GM12864 (cell line): ENCODE data around the gene AKAP9.
"Not testable (repeated sequence)": the region's sequence is repeated elsewhere in the genome, so short reads cannot be mapped to it uniquely, and the experiment has no call there.

Experiments
- DNase-seq: peaks from one replicate; pipeline ENCODE4 v3.0.0-alpha.2; 2011; ENCODE audit warnings: low read depth
- H3K4me3 ChIP-seq: 2 replicates; pipeline ENCODE4 v1.5.1; 2011; ENCODE audit warnings: mild to moderate bottlenecking, low read depth, low read length, control low read depth
- TF ChIP-seq, protein P1 (sequence below): IDR thresholded peaks from 2 replicates; pipeline ENCODE4 v1.5.1; 2011; ENCODE audit warnings: low read depth, mild to moderate bottlenecking, moderate library complexity, low read length, control low read depth, inconsistent platforms; ENCODE audit errors: missing control alignments

Gene AKAP9

DNA sequence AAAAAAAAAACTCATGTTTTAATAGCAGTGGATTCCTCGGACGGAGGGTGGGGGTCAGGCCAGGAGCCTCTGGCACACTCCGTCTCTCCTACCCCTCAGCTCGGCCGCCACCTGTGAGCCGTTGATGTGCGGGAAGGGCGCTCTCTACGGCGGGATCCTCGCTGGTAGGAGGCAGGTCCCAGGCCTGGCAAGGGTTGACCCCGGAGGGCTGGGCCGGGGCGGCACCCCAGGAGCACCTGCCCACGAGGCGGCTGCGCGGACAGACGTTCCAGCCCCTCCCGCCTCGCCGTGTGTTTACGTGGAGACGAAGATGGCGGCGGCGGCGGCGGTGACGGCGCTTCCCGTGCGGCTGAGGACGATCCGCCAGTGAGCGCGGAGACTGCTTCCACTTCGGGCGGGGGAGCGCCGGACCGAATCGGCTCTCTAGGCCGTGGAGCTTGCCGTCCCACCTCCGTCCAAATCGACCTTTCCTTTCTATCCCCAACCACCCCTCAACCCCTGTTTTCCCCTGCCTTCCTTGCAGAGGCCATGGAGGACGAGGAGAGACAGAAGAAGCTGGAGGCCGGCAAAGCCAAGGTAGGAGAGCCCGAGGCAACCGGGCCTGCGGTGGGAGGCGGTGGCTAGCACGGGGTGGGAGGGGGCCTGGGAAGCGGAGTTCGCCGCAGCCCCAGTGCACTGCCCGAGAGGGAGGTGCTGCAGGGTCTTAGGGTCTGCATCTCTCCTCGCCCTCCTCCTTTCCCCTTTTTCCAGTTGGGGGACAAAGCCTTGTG lies at the start of gene AKAP9:
Gene AKAP9 (plus strand): TSS at position 291 of the 770 bp plus-strand sequence. CDS start 238 bp downstream, at position 529.
- DNase-seq: peak; percentile 58

GRCh38 chr7:91892099-91892705 lies 48.5 kb upstream of the AKAP9 start:
- H3K4me3 ChIP-seq: no peak overlapping the region
- TF ChIP-seq, protein P1, sequence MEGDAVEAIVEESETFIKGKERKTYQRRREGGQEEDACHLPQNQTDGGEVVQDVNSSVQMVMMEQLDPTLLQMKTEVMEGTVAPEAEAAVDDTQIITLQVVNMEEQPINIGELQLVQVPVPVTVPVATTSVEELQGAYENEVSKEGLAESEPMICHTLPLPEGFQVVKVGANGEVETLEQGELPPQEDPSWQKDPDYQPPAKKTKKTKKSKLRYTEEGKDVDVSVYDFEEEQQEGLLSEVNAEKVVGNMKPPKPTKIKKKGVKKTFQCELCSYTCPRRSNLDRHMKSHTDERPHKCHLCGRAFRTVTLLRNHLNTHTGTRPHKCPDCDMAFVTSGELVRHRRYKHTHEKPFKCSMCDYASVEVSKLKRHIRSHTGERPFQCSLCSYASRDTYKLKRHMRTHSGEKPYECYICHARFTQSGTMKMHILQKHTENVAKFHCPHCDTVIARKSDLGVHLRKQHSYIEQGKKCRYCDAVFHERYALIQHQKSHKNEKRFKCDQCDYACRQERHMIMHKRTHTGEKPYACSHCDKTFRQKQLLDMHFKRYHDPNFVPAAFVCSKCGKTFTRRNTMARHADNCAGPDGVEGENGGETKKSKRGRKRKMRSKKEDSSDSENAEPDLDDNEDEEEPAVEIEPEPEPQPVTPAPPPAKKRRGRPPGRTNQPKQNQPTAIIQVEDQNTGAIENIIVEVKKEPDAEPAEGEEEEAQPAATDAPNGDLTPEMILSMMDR: no peak
- DNase-seq: no peak

More for the DNA sequence above, at the start of gene AKAP9:
- TF ChIP-seq, protein P1: no peak
- H3K4me3 ChIP-seq: peak within 1 kb of the TSS; percentile 84

- TF ChIP-seq, protein P1: no peak
- no peak overlapping the region for H3K4me3 ChIP-seq
- no peak for DNase-seq
Measured at GRCh38 chr7:91892821-91893340, 47.8 kb upstream of the AKAP9 start.

DNA sequence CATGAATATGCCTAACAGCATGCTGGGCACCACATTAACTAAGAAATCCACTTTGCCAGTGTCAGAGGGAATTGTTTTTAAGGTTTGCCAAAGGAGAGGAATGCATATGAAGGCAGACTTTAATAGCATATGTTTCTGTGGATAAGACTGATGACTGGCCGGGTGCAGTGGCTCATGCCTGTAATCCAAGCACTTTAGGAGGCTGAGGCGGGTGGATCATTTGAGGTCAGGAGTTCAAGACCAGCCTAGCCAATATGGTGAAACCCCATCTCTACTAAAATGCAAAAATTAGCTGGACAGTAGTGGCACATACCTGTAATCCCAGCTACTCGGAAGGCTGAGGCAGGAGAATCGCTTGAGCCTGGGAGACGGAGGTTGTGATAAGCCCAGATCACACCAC lies 47.0 kb upstream of the AKAP9 start:
- H3K4me3 ChIP-seq, DNase-seq: not testable (repeated sequence)

GRCh38 chr7:91894781-91895480 lies 45.7 kb upstream of the AKAP9 start:
- TF ChIP-seq, protein P1: no peak
- no peak for DNase-seq
- no peak overlapping the region for H3K4me3 ChIP-seq

DNA sequence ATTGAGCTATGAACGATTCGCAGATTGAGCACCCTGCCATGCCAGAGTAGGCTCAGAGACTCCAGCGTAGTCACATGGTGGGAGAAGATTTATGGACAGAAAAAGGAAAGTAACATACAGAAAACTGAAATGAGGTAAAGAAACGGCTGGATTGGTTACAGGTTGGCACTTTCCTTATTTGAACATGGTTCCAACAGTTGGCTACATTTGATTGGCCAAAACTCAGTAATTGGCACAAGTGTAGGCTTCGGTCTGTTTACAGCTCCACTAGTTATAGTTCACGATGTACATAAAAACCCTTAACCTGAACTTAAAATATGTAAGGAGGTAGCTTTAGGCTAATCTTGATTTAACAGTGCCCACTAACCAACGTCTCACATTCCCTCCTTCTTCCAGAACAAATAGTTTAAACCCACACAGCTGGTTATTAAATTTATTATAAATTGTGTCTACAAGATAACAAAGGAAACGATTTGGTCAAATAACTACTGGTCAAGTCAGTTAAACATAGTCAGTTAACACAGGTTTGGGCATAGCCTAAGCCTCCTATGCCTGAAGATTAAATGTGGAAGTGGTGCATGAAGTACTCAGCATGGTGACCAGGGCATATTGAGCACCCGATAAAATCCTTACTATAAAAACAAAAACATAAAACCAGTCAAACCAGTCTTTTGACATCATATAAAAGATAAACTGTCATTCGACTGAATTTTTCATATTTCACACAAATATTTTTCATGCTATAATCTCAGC lies 42.2 kb upstream of the AKAP9 start:
- TF ChIP-seq, protein P1: no peak
- no peak overlapping the region for H3K4me3 ChIP-seq
- no peak for DNase-seq
